Vagina (tissue), 2 donors: ENCODE measurements around the gene RPS6KA2.

Source experiments
- POLR2AphosphoS5 ChIP-seq, 2 donors: sonication (generic); formaldehyde crosslinking; IDR thresholded peaks; one replicate each; pipeline ENCODE4 v1.9.0; 2017; ENCODE audit warnings: antibody characterized with exemption in 2 of 2, mild to moderate bottlenecking in 2 of 2, low read depth in 1 of 2; ENCODE audit not compliant: insufficient read depth in 1 of 2
- TF ChIP-seq, protein P1 (sequence below), 3 experiments: fragments of 450-650 bp in 2 of 3; fragments of 200-600 bp in 1 of 3; sonication (generic) in 1 of 3; IDR thresholded peaks; one replicate each; pipeline ENCODE4 v1.5.1; 2017 to 2019; ENCODE audit warnings: antibody characterized with exemption in 3 of 3, mild to moderate bottlenecking in 2 of 3, moderate library complexity in 2 of 3

DNA sequence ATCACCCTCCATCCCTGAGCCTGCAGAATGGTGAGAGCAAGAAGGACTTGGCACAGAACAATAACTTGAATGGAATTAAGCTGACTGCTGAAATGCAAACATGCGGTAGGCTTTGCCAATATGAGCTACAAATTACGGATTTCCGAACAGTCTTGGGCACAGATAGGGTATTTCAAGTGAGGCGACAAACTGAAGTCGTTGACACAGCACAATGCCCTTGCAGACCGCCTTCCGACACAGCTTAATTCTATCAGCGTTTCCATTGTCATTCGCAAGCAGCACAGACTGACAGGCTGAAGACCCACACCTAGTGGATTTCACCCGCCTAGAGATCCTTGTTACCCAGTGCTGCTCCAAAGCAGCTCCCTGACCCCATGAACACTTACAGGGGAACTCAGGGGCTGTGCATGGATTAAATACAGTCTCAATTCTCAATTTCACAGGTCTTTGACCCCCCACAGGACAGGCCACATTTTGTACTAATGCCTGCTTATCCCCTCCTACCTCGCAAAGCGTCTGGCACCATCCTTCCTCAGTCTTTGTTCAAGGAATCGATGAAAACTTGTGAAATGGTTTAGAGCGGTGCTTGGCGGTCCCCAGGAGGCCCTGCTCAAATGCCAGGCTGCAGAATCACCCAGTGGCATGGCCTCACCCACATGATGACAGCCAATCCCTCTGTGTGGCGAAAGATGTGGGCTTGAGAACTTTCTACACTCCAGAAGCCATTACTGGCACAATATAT is 75.1 kb downstream of the RPS6KA2 start:
- TF ChIP-seq, protein P1, sequence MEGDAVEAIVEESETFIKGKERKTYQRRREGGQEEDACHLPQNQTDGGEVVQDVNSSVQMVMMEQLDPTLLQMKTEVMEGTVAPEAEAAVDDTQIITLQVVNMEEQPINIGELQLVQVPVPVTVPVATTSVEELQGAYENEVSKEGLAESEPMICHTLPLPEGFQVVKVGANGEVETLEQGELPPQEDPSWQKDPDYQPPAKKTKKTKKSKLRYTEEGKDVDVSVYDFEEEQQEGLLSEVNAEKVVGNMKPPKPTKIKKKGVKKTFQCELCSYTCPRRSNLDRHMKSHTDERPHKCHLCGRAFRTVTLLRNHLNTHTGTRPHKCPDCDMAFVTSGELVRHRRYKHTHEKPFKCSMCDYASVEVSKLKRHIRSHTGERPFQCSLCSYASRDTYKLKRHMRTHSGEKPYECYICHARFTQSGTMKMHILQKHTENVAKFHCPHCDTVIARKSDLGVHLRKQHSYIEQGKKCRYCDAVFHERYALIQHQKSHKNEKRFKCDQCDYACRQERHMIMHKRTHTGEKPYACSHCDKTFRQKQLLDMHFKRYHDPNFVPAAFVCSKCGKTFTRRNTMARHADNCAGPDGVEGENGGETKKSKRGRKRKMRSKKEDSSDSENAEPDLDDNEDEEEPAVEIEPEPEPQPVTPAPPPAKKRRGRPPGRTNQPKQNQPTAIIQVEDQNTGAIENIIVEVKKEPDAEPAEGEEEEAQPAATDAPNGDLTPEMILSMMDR (IDR thresholded peaks at IDR 0.05) = no peak
- TF ChIP-seq POLR2AphosphoS5 (IDR thresholded peaks at IDR 0.05; ENCODE audit: insufficient read depth in 1 of 2, low read depth in 1 of 2) = no peak
